K562 (cell line): Measurements from ENCODE around the gene IL4I1. TPM values are rescaled to one million over a fixed set of nuclear protein-coding genes. Genes with fewer than 3 reads are reported as not detected.

ENCODE experiments used
- ATAC-seq: fragments of 200-7000 bp; cut with Tn5 transposase; 3 replicates; pipeline ENCODE4 v1.9.1; 2020; ENCODE audit warnings: moderate library complexity
- BruUV-seq: library from RNA; stranded (reverse); fragments of 400-500 nt; replicated peaks from 2 replicates; lab custom pipeline; 2021; lab: Mats Ljungman, UMichigan
- CTCF ChIA-PET: fragments of 300-600 bp; formaldehyde crosslinking; extraction: SDS; loops from one replicate; lab custom pipeline; 2021; ENCODE audit warnings: low intra/inter-chr PET ratio; lab: Yijun Ruan, JAX
- POLR2A ChIA-PET: fragments of 300-600, 350-650 bp; sonication (Branson Sonifier 250); formaldehyde crosslinking; extraction: SDS; loops from one replicate; lab custom pipeline; 2021; ENCODE audit warnings: antibody characterized with exemption, inconsistent platforms; lab: Yijun Ruan, JAX
- DNase-seq, 4 experiments: peaks; one replicate each; pipeline versions ENCODE4 v3.0.0 to v3.0.0-alpha.2; 2011 to 2018; ENCODE audit warnings: low spot score in 3 of 4, mixed read lengths in 3 of 4; ENCODE audit errors: extremely low read depth in 1 of 4
- FAIRE-seq: peaks from 2 replicates; lab custom pipeline; 2011; peaks lifted over from hg19 to GRCh38; lab: Jason Lieb, UNC
- H2AFZ ChIP-seq: 2 replicates; pipeline ENCODE4 v1.6.0; 2011; ENCODE audit warnings: low read depth, low read length, control low read depth, inconsistent platforms
- H3K27ac ChIP-seq: fragments of 200-600 bp; 3 replicates; pipeline ENCODE4 v1.8.0; 2011; ENCODE audit warnings: low read depth, mild to moderate bottlenecking, control low read depth, inconsistent platforms, low read length, moderate library complexity, mixed read lengths; ENCODE audit errors: extremely low read depth
- H3K27me3 ChIP-seq, 2 experiments: fragments of 300-600 bp in 1 of 2; 2 replicates in 1 of 2; 3 replicates in 1 of 2; pipeline versions ENCODE4 v1.6.0 to v1.8.0; 2011; ENCODE audit warnings: inconsistent platforms in 2 of 2, low read length in 2 of 2, mild to moderate bottlenecking in 1 of 2, mixed read lengths in 1 of 2, moderate library complexity in 1 of 2; ENCODE audit not compliant: control insufficient read depth in 2 of 2, insufficient read depth in 2 of 2
- H3K36me3 ChIP-seq: fragments of 300-600 bp; 3 replicates; pipeline ENCODE4 v1.8.0; 2011; ENCODE audit warnings: mild to moderate bottlenecking, low read length, inconsistent platforms; ENCODE audit not compliant: control insufficient read depth, insufficient read depth
- H3K4me1 ChIP-seq, 2 experiments: fragments of 200-600 bp in 1 of 2; replicated peaks in 1 of 2; 2 replicates in 1 of 2; 3 replicates in 1 of 2; pipeline versions ENCODE4 v1.5.1 to v1.8.0; 2011; ENCODE audit warnings: inconsistent platforms in 2 of 2, low read length in 2 of 2, mild to moderate bottlenecking in 1 of 2, mixed read lengths in 1 of 2, moderate library complexity in 1 of 2; ENCODE audit not compliant: control insufficient read depth in 2 of 2, insufficient read depth in 2 of 2
- H3K4me2 ChIP-seq: 2 replicates; pipeline ENCODE4 v1.6.1; 2011; ENCODE audit warnings: low read length, control low read depth, inconsistent platforms, mixed read lengths; ENCODE audit not compliant: insufficient read depth
- H3K4me3 ChIP-seq: fragments of 200-600 bp; sonication (generic), shearing (Covaris generic); 2 replicates; pipeline ENCODE4 v1.5.1; 2016; ENCODE audit warnings: control low read depth, inconsistent platforms
- H3K79me2 ChIP-seq: fragments of 200-600 bp; 3 replicates; pipeline ENCODE4 v1.8.0; 2011; ENCODE audit warnings: low read length, inconsistent platforms; ENCODE audit not compliant: control insufficient read depth, insufficient read depth
- H3K9ac ChIP-seq, 2 experiments: 2 replicates each; pipeline versions ENCODE4 v1.6.0 to v1.6.1; 2011; ENCODE audit warnings: low read depth in 2 of 2, low read length in 2 of 2, control low read depth in 1 of 2, inconsistent platforms in 1 of 2, mild to moderate bottlenecking in 1 of 2, mixed read lengths in 1 of 2; ENCODE audit not compliant: insufficient read depth in 1 of 2
- H3K9me1 ChIP-seq: one replicate; pipeline ENCODE4 v1.6.0; 2011; ENCODE audit warnings: inconsistent platforms, mild to moderate bottlenecking, low read length, moderate library complexity; ENCODE audit not compliant: control insufficient read depth, insufficient read depth
- H3K9me3 ChIP-seq: replicated peaks from 2 replicates; pipeline ENCODE4 v1.5.1; 2011; ENCODE audit warnings: low read depth, low read length, inconsistent platforms; ENCODE audit not compliant: control insufficient read depth, insufficient read depth
- H4K20me1 ChIP-seq: replicated peaks from 2 replicates; pipeline ENCODE4 v1.6.1; 2011; ENCODE audit warnings: low read length, inconsistent platforms, mixed read lengths; ENCODE audit not compliant: control insufficient read depth, insufficient read depth
- BRF1 ChIP-seq: IDR thresholded peaks from 3 replicates; pipeline ENCODE4 v1.6.1; 2011; ENCODE audit warnings: borderline replicate concordance, mild to moderate bottlenecking; ENCODE audit not compliant: insufficient read length; ENCODE audit errors: extremely low read depth
- C11orf30 ChIP-seq: fragments of 450-650 bp; IDR thresholded peaks from 2 replicates; pipeline ENCODE4 v1.6.1; 2016; ENCODE audit warnings: low read depth, mild to moderate bottlenecking
- EZH2 ChIP-seq: IDR thresholded peaks from 2 replicates; pipeline ENCODE4 v1.6.1; 2012; ENCODE audit warnings: low read depth, mild to moderate bottlenecking, inconsistent platforms, low read length, borderline replicate concordance
- FOXM1 ChIP-seq, 2 experiments: fragments of 450-650 bp in 1 of 2; sonication (generic) in 1 of 2; formaldehyde crosslinking in 1 of 2; IDR thresholded peaks; 2 replicates each; pipeline versions ENCODE4 v1.6.1 to v1.9.0; 2017 to 2022; ENCODE audit warnings: low read depth in 2 of 2, mild to moderate bottlenecking in 2 of 2, missing genetic modification reagents in 1 of 2, moderate library complexity in 1 of 2
- HNRNPK ChIP-seq: fragments of 200-400 bp; formaldehyde crosslinking; IDR thresholded peaks from one replicate; pipeline ENCODE4 v1.6.1; 2018; ENCODE audit warnings: mild to moderate bottlenecking, low read depth, low read length; ENCODE audit not compliant: poor library complexity, severe bottlenecking
- IRF2 ChIP-seq: sonication (generic); formaldehyde crosslinking; IDR thresholded peaks from 2 replicates; pipeline ENCODE4 v1.8.1; 2022; ENCODE audit warnings: mild to moderate bottlenecking, missing genetic modification reagents
- MTA1 ChIP-seq: fragments of 450-650 bp; IDR thresholded peaks from 2 replicates; pipeline ENCODE4 v1.6.1; 2017; ENCODE audit warnings: borderline replicate concordance
- NBN ChIP-seq: fragments of 450-650 bp; IDR thresholded peaks from 2 replicates; pipeline ENCODE4 v1.6.1; 2016; ENCODE audit warnings: low read depth, mild to moderate bottlenecking
- NFIC ChIP-seq: fragments of 450-650 bp; IDR thresholded peaks from 2 replicates; pipeline ENCODE4 v1.6.1; 2017; ENCODE audit warnings: mild to moderate bottlenecking, inconsistent platforms
- RBM39 ChIP-seq: fragments of 200-400 bp; formaldehyde crosslinking; optimal IDR thresholded peaks from 2 replicates; pipeline ENCODE3; 2018; ENCODE audit warnings: low read depth, low read length
- TGIF2 ChIP-seq: sonication (generic); formaldehyde crosslinking; IDR thresholded peaks from 2 replicates; pipeline ENCODE4 v1.8.1; 2022; ENCODE audit warnings: mild to moderate bottlenecking, missing genetic modification reagents, moderate library complexity
- YY1 ChIP-seq, 3 experiments: IDR thresholded peaks; 2 replicates each; pipeline ENCODE4 v1.6.1; 2011; ENCODE audit warnings: low read length in 2 of 3, mild to moderate bottlenecking in 2 of 3, moderate library complexity in 2 of 3, borderline replicate concordance in 1 of 3, control low read depth in 1 of 3, low read depth in 1 of 3; ENCODE audit not compliant: insufficient read depth in 3 of 3, insufficient replicate concordance in 2 of 3, control insufficient read depth in 1 of 3, insufficient read length in 1 of 3; ENCODE audit errors: extremely low read depth in 1 of 3
- ZBTB33 ChIP-seq: sonication (generic); formaldehyde crosslinking; IDR thresholded peaks from 2 replicates; pipeline ENCODE4 v1.8.1; 2023; ENCODE audit warnings: mild to moderate bottlenecking, missing genetic modification reagents
- ZKSCAN1 ChIP-seq: fragments of 150-350 bp; IDR thresholded peaks from 2 replicates; pipeline ENCODE4 v1.6.1; 2016; ENCODE audit warnings: low read depth, low read length
- ZKSCAN8 ChIP-seq: fragments of 200-800 bp; sonication (Bioruptor generic); IDR thresholded peaks from 2 replicates; pipeline ENCODE4 v1.6.1; 2016; ENCODE audit warnings: missing genetic modification characterization, missing compliant biosample characterization
- ZNF586 ChIP-seq: fragments of 450-650 bp; formaldehyde crosslinking; conservative IDR thresholded peaks from 2 replicates; pipeline ENCODE4 v1.4.0; 2020; ENCODE audit warnings: mild to moderate bottlenecking, moderate library complexity
- WGBS: fragments of 100-300 bp; shearing (Covaris generic); methylation state at CpG from one replicate; pipeline ENCODE4 v1.1.6; 2016; ENCODE audit warnings: low coverage, mixed read lengths; ENCODE audit not compliant: insufficient coverage; ENCODE audit errors: missing lambda C conversion rate; 5-methylcytosine and 5-hydroxymethylcytosine counted together
- in situ Hi-C: fragments of 300-500 bp; cut with MboI; formaldehyde crosslinking; loops from 4 replicates; pipeline ENCODE4 v1.15.0; 2018; ENCODE audit warnings: inconsistent platforms, mixed read lengths
- intact Hi-C: fragments of 100-400 bp; cut with micrococcal nuclease; formaldehyde crosslinking; loops from 2 replicates; pipeline ENCODE4 v1.14.2; 2022
- polyA plus RNA-seq, 8 experiments: library from polyadenylated mRNA; depleted of rRNA in 4 of 8; stranded (reverse) in 5 of 8; unstranded in 3 of 8; fragments of >200 nt; fragmentation: Nextera tagmentation in 2 of 8; fragmentation: Illumina TruSeq in 1 of 8; extraction: Ambion mirVana in 2 of 8; extraction: Trizol in 1 of 8; gene quantifications; 2 replicates each; pipeline versions ENCODE4 v1.2.1 to v1.2.3, GENCODE V29; 2011 to 2014; ENCODE audit warnings: inconsistent platforms in 1 of 8, missing spikeins in 1 of 8
- total RNA-seq, 7 experiments: library from RNA; depleted of rRNA in 6 of 7; stranded (reverse); fragments of >200 nt in 6 of 7; fragmentation: Illumina TruSeq in 2 of 7; extraction: Trizol in 2 of 7; gene quantifications; 2 replicates each; pipeline versions ENCODE4 v1.2.1 to v1.2.3, GENCODE V29; 2011 to 2021; ENCODE audit warnings: low replicate concordance in 1 of 7

IL4I1 gene
- total and polyA plus RNA-seq, 9 of the 15 experiments (the other 6 are each of a cell fraction or from before 2014, with no cell fraction given), result 0.06 to 0.95 (median 0.43) TPM; not detected in 2

- peaks cover 51% of the 10 kb centered on the region for H3K36me3 ChIP-seq
- H4K20me1 ChIP-seq, result no peaks in the 10 kb centered on the region
- POLR2A ChIA-PET, result interaction anchor here (2.2 kb wide), 1 partner anchor 9 kb away, joined by 7 read pairs; no protein-coding TSS in a partner anchor
- CTCF ChIA-PET, result no interaction called here
- DNase-seq (no peak), FAIRE-seq (no peak), ATAC-seq (no peak)
- no peak overlapping the region for H3K4me2 ChIP-seq
- intact Hi-C loops (no loop called here), in situ Hi-C loops (no loop called here)
- H3K27ac ChIP-seq, result no peak overlapping the region; the same call in 2 of the 3 replicates
- H3K79me2 ChIP-seq, result no peaks in the 10 kb centered on the region
- BruUV-seq, result no TSS peak
- peaks cover 0 to 18% of the 10 kb centered on the region in 2 experiments; a peak in 2 of 5 replicates for H3K4me1 ChIP-seq
- no peak overlapping the region for H3K4me3 ChIP-seq
- H3K9me3 ChIP-seq, result no peaks in the 10 kb centered on the region
- peak overlapping the region in 1 of 2 experiments; percentile 70; a peak in 2 of 4 replicates for H3K9ac ChIP-seq
- H3K27me3 ChIP-seq, result no peaks in the 10 kb centered on the region
- WGBS, result 78% methylated on average over 17 of the region's 17 CpGs
- no peak for TF ChIP-seq HNRNPK
- TF ChIP-seq MTA1, result no peak
- TF ChIP-seq FOXM1 (IDR thresholded peaks at IDR 0.05; ENCODE audit: low read depth), result no peak
- no peak for TF ChIP-seq FOXM1 (CRISPR knock-in tag; IDR thresholded peaks at IDR 0.05; ENCODE audit: low read depth)
- no peak for TF ChIP-seq ZKSCAN8 (CRISPR knock-in tag)
- no peak for TF ChIP-seq NBN
- no peak for TF ChIP-seq C11orf30
- no peak for TF ChIP-seq IRF2 (CRISPR knock-in tag)
- no peak for TF ChIP-seq EZH2
- TF ChIP-seq NFIC, result peak; percentile 65
- no peak for TF ChIP-seq ZNF586 (CRISPR knock-in tag)
- no peak for TF ChIP-seq RBM39
- TF ChIP-seq YY1 (IDR thresholded peaks at IDR 0.05; ENCODE audit: borderline replicate concordance in 1 of 3, control insufficient read depth in 1 of 3, extremely low read depth in 1 of 3, insufficient read depth in 3 of 3, insufficient read length in 1 of 3, insufficient replicate concordance in 2 of 3, low read depth in 1 of 3, low read length in 2 of 3), result peak in 1 of 3 experiments; percentile 24
- TF ChIP-seq BRF1, result no peak
- TF ChIP-seq ZBTB33 (CRISPR knock-in tag), result 0 out of 2 replicates have a peak, but pooled peaks have one; percentile 47
- TF ChIP-seq ZKSCAN1, result no peak
- no peak for TF ChIP-seq TGIF2
- TF ChIP-seq, all 486 proteins: peak for 3
- H3K9me1 ChIP-seq, result peaks cover 2% of the 10 kb centered on the region
- no peak overlapping the region for H2AFZ ChIP-seq
Observed at GRCh38 chr19:49840736-49841249, 55.9 kb downstream of the IL4I1 start.
